ENCODE data around the gene KCNF1. TPM values are rescaled to one million over a fixed set of nuclear protein-coding genes. Genes with fewer than 3 reads are reported as not detected.

KCNF1 gene
- total and polyA plus RNA-seq, 2 donors: 0.32 to 0.68 TPM

DNA sequence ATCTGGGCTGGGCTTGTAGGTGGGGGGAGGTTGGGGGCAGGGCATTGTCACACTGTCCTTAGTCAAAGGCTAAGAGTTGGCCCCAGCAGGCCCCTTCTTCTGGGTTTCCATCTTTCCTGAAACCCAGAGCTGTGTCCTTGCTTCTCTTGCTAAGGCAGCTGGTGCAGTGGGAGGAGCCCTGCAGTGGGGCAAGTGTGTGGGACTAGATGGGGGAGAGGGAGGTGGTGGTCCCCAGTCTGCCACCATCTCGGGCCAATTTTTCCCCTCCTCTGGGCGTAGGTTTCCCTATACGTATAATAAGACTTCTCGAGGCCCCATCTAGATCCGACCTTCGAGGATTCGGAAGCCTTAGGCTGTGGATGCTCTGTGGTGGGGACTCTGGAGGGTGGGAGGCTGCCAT is 3.5 kb downstream of the KCNF1 start:
- Histone ChIP-seq H3K27ac (ENCODE audit: low read depth) (no peak overlapping the region), H3K4me3 (ENCODE audit: low read depth, low read length) (no peak overlapping the region), H3K4me1 (ENCODE audit: insufficient read depth) (no peaks in the 10 kb centered on the region), H3K36me3 (ENCODE audit: insufficient read depth) (no peaks in the 10 kb centered on the region)
- WGBS: 94% methylated on average over 7 of the region's 7 CpGs
- DNase-seq (ENCODE audit: extremely low spot score): no peak

DNA sequence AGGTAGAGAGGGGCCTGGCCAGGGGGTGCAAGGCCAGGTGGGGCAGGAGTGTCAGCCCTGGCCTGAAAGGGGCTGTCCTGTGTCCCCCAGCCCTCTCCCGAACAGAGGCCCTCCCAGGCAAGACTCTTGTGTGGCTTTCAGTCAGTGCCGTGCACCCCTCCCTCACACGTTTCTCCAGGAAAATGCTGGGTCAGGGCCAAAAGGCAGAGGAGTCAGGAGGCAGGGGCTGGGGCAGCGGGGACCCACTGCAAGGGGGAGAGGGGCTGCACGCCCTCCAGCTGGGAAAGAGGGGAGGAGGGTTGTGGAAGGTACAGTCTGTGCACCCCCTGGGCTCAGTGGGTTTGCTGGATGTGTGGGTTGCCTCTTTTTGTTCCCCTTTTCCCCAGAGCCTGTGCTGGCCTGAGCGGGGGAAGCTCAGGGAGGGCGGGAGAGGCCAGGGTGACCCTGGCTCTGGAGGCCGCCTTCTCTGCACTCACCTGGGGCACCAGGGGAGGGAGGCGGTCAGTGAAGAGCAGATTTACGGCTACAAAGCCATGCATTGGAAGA is 4.1 kb downstream of the KCNF1 start:
- Histone ChIP-seq H3K27ac (ENCODE audit: low read depth) (no peak overlapping the region), H3K4me3 (ENCODE audit: low read depth, low read length) (no peak overlapping the region)

DNA sequence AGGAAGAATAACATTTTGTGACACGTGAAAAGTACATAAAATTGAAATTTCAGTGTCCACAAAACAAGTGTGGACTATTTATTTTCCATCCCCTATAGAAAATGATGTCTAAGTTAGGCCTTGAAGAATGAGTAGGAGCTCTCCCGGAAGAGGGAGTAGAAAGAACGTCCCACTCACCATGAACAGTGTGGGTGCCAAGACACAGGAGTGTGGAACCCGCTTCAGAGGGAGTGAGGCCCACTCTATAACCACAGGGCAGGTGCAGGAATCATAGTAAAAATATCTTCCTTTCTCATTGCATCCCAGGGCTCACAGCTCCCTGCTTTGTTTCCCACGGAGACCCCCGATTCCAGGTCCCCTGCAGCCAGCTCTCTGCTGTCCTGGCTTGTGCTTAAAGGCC is 5.2 kb downstream of the KCNF1 start:
- DNase-seq (ENCODE audit: extremely low spot score): no peak
- Histone ChIP-seq H3K36me3 (ENCODE audit: insufficient read depth) (no peaks in the 10 kb centered on the region), H3K4me3 (ENCODE audit: low read depth, low read length) (no peak overlapping the region), H3K27ac (ENCODE audit: low read depth) (no peak overlapping the region), H3K4me1 (ENCODE audit: insufficient read depth) (no peaks in the 10 kb centered on the region)
- 89% methylated on average over 6 of the region's 6 CpGs for WGBS

More for the DNA sequence above, 4.1 kb downstream of the KCNF1 start:
- no peak for DNase-seq (ENCODE audit: extremely low spot score)
- WGBS: 79% methylated on average over 10 of the region's 10 CpGs
- no peaks in the 10 kb centered on the region for H3K36me3 ChIP-seq (ENCODE audit: insufficient read depth)
- no peaks in the 10 kb centered on the region for H3K4me1 ChIP-seq (ENCODE audit: insufficient read depth)

DNA sequence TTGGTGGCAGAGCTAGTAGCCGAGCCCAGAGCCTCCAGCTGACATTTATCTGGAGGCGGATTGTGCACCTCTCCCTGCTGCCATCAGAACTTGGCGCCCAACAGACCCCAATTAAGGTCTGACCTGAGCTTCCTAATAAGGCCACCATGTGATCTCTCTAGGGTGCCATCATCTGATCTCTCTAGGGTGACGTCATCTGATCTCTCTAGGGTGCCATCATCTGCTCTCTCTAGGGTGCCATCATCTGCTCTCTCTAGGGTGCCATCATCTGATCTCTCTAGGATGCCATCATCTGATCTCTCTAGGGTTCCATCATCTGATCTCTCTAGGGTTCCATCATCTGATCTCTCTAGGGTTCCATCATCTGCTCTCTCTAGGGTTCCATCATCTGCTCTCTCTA is 6.2 kb downstream of the KCNF1 start:
- no peak overlapping the region for H3K27ac ChIP-seq (ENCODE audit: low read depth)
- no peak overlapping the region for H3K4me3 ChIP-seq (ENCODE audit: low read depth, low read length)
- WGBS: 97% methylated on average over 4 of the region's 4 CpGs
- no peak for DNase-seq (ENCODE audit: extremely low spot score)
- no peaks in the 10 kb centered on the region for H3K4me1 ChIP-seq (ENCODE audit: insufficient read depth)
- no peaks in the 10 kb centered on the region for H3K36me3 ChIP-seq (ENCODE audit: insufficient read depth)

DNA sequence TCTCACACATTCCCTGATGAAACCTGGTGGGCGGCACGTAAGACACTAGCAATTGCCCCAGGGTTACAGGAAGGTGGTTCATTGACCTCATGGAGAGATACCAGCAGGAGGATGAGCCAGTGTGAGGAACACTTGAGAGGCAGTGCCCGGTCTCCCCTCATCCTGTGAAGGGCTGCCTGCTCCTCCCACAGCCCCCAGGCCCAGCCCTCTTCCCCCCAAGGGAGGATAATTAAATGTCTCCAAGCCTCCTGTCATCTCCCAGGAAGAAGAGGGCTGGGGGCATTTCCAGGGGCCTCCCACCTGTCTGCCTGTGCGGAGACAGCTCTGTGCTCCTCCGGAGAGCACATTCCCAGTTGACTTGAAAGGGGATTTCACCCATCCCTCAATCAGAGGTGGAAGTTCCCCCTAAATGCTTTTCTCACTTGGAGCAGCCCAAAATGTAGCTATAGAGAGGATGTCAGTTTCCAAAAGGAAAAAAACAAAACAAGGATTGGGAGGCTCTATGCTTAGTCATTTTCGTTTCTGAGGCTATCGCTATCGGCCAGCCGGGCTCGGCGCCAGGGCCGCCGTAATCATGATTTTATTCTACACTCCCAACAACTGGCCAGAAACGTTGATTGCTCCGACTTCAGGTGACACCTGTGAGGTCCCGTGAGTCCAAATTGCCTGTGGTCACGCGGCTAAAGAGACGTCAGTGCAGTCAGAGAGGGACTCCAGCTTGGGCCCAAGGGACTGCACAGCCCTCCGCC is 7.1 kb downstream of the KCNF1 start:
- 51% methylated on average over 20 of the region's 20 CpGs for WGBS

DNA sequence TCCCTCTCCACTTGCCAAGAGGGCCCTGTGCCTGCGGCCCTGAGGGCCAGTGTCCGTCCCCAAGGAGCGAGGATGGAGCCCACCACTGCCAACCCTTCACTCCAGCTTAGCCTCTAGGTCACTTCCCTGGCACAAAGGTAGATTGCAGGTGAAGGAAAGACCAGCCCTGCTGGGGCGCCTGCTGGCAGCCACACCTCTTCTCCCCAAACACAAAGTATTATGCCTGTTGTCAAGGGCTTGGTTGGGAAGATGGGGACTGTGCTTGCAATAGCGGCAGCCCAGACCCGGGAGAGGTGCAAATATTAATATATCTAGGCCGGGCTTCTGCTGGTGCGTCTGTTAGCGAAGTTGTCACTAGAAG is 7.7 kb downstream of the KCNF1 start:
- no peak overlapping the region for H3K4me3 ChIP-seq (ENCODE audit: low read depth, low read length)
- H3K36me3 ChIP-seq (ENCODE audit: insufficient read depth): no peaks in the 10 kb centered on the region
- 85% methylated on average over 9 of the region's 9 CpGs for WGBS
- DNase-seq (ENCODE audit: extremely low spot score): no peak
- no peak overlapping the region for H3K27ac ChIP-seq (ENCODE audit: low read depth)
- H3K4me1 ChIP-seq (ENCODE audit: insufficient read depth): no peaks in the 10 kb centered on the region

More for the DNA sequence above, 7.1 kb downstream of the KCNF1 start:
- no peak overlapping the region for H3K4me3 ChIP-seq (ENCODE audit: low read depth, low read length)
- DNase-seq (ENCODE audit: extremely low spot score): no peak
- no peaks in the 10 kb centered on the region for H3K36me3 ChIP-seq (ENCODE audit: insufficient read depth)
- no peak overlapping the region for H3K27ac ChIP-seq (ENCODE audit: low read depth)
- H3K4me1 ChIP-seq (ENCODE audit: insufficient read depth): no peaks in the 10 kb centered on the region

DNA sequence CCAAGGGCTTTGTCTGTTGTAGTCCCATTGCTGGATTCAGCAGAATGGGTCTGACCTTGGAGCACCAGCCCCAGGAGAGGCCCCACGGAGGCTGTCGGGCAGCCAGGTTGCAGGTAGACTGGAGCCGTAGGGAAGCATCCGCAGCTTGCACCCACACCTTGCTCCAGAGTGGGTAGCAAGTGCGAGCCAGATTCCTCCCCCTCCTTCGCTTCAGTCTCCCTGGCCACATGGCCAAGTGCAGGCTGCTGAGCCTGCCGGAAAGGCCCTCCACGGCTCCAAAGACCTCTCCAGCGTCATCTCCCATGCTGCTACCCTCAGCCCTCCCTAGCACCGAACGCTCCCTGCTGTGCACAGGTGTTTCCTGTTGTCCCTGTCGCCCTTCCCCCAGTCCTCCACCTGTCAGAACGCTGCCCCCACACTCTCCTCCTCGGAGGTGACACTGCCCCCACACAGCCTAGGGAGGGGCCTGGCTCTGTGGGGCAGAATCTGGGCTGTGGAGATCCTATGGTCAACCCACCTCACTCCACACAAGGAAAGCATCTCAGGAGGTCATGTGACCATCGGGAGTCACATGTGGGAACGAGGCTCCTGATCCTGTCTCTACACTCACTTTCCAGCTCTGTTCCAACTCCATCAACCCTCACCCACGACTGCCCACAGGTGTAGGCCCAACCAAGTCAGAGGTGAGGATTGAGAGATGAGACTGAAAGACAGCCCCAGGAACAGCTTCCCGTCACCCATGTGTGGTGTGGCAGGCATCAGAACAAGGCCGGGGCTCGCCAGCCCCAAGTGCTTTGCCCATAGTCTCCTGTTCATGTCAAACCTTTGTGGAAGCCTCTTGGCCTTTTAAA is 8.3 kb downstream of the KCNF1 start:
- Histone ChIP-seq H3K36me3 (ENCODE audit: insufficient read depth) (no peaks in the 10 kb centered on the region), H3K4me3 (ENCODE audit: low read depth, low read length) (no peak overlapping the region), H3K4me1 (ENCODE audit: insufficient read depth) (no peaks in the 10 kb centered on the region), H3K27ac (ENCODE audit: low read depth) (no peak overlapping the region)
- 79% methylated on average over 20 of the region's 20 CpGs for WGBS
- no peak for DNase-seq (ENCODE audit: extremely low spot score)

DNA sequence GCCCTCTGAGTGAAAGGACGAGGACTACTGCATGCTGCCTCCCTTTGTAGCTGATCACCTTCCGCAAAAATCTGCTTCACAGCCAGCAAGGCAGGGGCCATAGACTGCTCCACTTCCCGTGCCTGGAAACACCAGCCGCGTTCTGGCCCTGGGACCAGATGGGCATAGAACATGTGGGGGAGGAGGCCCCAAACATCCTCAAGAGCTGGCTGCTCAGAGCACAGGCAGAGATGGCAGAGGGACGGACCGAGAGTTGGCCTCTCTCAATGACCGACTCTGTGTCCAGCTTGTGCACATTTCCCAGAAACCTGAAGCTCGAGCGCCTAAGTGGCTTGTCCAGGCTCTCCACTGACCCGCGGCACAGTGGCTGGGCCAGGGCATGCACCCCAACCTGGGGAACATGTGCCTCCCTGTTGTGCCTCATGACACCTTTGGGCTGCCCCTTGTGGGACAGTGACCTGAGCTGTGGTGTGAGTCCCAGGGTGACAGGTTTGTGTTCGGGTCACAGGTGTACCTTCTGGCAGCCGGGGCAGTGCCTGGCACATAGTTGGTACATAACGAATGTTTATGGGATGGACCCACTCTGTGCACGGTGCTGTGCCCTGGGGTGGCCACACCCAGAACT is 9.1 kb downstream of the KCNF1 start:
- DNase-seq (ENCODE audit: extremely low spot score): no peak
- H3K4me1 ChIP-seq (ENCODE audit: insufficient read depth): no peaks in the 10 kb centered on the region
- WGBS: 84% methylated on average over 16 of the region's 16 CpGs
- H3K4me3 ChIP-seq (ENCODE audit: low read depth, low read length): no peak overlapping the region
- H3K36me3 ChIP-seq (ENCODE audit: insufficient read depth): no peaks in the 10 kb centered on the region
- no peak overlapping the region for H3K27ac ChIP-seq (ENCODE audit: low read depth)

DNA sequence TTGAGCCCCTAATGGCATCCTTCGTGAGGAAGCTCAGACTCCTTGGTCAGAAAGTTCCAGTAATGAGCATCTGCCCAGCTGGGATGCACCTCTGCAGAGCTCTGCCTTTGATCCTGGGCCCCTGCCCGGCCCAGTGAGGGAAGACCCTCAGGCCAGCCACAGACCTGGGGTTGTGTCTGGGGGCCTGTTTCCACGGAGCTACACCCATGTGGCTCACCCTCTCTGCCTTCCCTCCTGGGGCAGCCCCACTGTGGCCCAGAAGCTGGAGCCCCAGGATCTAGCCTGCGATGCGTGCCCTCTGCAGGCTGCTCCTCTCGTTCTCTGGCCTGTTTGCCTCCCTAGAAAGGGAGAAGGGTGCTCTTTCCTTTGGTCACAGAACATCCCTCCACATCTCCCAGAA is 9.8 kb downstream of the KCNF1 start:
- Histone ChIP-seq H3K27ac (ENCODE audit: low read depth) (no peak overlapping the region), H3K4me1 (ENCODE audit: insufficient read depth) (no peaks in the 10 kb centered on the region), H3K36me3 (ENCODE audit: insufficient read depth) (no peaks in the 10 kb centered on the region), H3K4me3 (ENCODE audit: low read depth, low read length) (no peak overlapping the region)
- 83% methylated on average over 6 of the region's 6 CpGs for WGBS
- no peak for DNase-seq (ENCODE audit: extremely low spot score)

DNA sequence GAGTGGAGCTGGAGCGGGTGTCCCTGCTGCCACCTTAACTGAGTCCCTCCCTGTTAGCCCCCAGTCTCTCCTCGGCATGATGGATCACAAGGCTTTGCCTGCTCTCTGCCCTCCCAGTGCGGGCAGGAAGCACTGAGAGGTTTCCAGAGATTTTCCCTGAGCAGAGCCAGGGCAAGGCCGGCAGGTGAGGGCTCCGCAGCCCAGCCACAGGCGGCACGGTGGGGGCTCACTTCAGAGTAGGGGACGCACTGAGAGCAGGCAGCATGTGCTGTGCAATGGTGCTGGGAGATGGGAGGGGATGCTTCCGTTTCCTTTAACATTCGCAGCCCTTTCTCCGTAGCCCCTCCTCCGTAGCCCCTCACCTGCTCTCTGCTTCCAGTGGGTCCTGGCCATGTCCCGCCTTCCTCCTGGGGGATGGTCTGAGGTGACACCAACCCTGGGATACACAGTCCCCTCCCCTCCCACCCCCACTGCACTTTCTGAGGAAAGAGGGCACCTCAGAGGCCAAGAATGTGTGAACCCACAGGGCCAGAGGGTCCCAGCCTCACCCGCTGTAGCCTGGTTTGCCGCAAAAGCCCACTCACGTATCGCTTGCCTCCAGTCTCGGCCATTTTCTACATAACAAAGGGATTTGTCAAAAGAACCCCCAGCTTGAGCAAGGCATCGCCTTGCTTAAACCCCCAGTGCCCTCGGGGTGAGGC is 10.7 kb downstream of the KCNF1 start:
- H3K4me1 ChIP-seq (ENCODE audit: insufficient read depth): no peaks in the 10 kb centered on the region
- DNase-seq (ENCODE audit: extremely low spot score): no peak
- H3K27ac ChIP-seq (ENCODE audit: low read depth): no peak overlapping the region
- 75% methylated on average over 20 of the region's 20 CpGs for WGBS
- H3K36me3 ChIP-seq (ENCODE audit: insufficient read depth): no peaks in the 10 kb centered on the region
- no peak overlapping the region for H3K4me3 ChIP-seq (ENCODE audit: low read depth, low read length)

DNA sequence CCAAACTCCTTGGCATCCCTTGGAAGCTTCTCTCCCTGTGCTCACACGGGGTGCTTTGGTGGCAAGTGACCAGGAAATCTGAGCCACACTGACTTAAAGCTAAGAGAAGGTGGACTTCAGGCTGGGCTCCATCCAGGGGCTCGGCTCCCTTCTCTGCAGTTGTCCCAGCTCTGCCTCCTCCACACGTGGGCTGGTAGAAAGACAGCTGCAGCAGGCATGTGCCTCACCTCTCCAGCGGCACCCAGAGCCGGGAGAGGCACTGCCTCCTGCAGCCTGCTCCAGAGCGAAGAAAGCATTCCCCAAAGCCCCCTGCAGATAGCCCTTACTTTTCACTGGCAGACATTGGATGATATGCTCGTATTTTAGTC is 11.3 kb downstream of the KCNF1 start:
- Histone ChIP-seq H3K27ac (ENCODE audit: low read depth) (no peak overlapping the region), H3K36me3 (ENCODE audit: insufficient read depth) (no peaks in the 10 kb centered on the region), H3K4me3 (ENCODE audit: low read depth, low read length) (no peak overlapping the region), H3K4me1 (ENCODE audit: insufficient read depth) (no peaks in the 10 kb centered on the region)
- WGBS: 84% methylated on average over 7 of the region's 7 CpGs
- no peak for DNase-seq (ENCODE audit: extremely low spot score)

DNA sequence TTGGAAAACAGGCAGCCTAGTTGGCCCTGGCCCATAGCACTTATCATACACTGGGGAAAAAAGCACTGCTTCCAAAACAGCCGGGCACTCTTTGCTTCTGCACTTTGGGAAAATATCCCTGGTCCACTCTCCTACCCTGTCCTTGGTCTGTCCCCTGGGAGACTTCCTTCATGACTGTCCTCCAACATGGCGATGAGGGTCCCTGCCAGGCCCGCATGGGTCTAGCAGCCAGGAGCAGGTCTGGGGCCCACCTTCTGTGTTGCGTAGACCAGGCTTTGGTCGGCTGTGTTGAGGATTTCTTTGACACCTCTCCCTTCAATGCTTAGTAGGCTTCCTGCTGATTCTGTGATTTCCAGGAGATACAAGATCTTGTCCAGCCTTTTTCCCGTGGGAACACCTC is 12.2 kb downstream of the KCNF1 start:
- no peak overlapping the region for H3K4me3 ChIP-seq (ENCODE audit: low read depth, low read length)
- no peak overlapping the region for H3K27ac ChIP-seq (ENCODE audit: low read depth)
- no peaks in the 10 kb centered on the region for H3K36me3 ChIP-seq (ENCODE audit: insufficient read depth)
- no peak for DNase-seq (ENCODE audit: extremely low spot score)
- WGBS: 88% methylated on average over 6 of the region's 6 CpGs
- no peaks in the 10 kb centered on the region for H3K4me1 ChIP-seq (ENCODE audit: insufficient read depth)

DNA sequence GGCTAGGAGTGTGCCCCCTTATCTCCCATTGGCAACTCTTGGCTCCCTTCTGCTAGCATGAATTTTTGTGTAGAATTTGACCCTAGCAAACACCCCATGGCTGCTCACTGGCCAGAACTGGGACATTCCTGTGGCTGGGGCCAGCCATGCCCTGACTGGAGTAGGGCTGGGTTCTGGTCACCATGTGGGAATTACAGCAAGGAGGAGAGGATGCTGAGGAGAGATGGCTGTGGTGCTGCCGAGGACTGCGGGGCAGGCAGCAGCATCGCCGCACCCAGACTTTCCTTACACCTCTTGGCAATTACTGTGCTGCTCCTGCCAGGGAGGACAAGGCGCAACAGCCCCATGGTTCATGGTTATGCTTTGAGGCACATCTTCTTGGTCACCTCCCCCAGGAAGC is 12.7 kb downstream of the KCNF1 start:
- no peaks in the 10 kb centered on the region for H3K36me3 ChIP-seq (ENCODE audit: insufficient read depth)
- H3K4me1 ChIP-seq (ENCODE audit: insufficient read depth): no peaks in the 10 kb centered on the region
- DNase-seq (ENCODE audit: extremely low spot score): no peak
- 93% methylated on average over 5 of the region's 5 CpGs for WGBS
- H3K27ac ChIP-seq (ENCODE audit: low read depth): no peak overlapping the region
- H3K4me3 ChIP-seq (ENCODE audit: low read depth, low read length): no peak overlapping the region
